PC-9 (cell line): ENCODE data around the gene KLK14. TPM values are rescaled to one million over a fixed set of nuclear protein-coding genes. Genes with fewer than 3 reads are reported as not detected.

Experiments
- BruUV-seq: library from RNA; stranded (reverse); fragments of 400-500 nt; replicated peaks from 2 replicates; lab custom pipeline; 2021; lab: Mats Ljungman, UMichigan
- CTCF ChIA-PET: fragments of 300-600 bp; sonication (Branson Sonifier 250); formaldehyde crosslinking; loops from one replicate; lab custom pipeline; 2022; ENCODE audit warnings: antibody characterized with exemption; lab: Charles Lee
- POLR2A ChIA-PET: fragments of 300-600 bp; sonication (Branson Sonifier 250); formaldehyde crosslinking; loops from one replicate; lab custom pipeline; 2022; ENCODE audit warnings: antibody characterized with exemption; ENCODE audit not compliant: unreplicated experiment; lab: Charles Lee
- DNase-seq, 2 experiments: peaks; one replicate each; pipeline versions ENCODE4 v3.0.0 to v3.0.0-alpha.2; 2015 to 2022; ENCODE audit warnings: mixed read lengths in 1 of 2
- H2AFZ ChIP-seq: fragments of 200-600 bp; sonication (generic); 2 replicates; pipeline ENCODE4 v1.8.1; 2017; ENCODE audit warnings: antibody characterized with exemption
- H3F3A ChIP-seq: fragments of 200-600 bp; sonication (generic); 2 replicates; pipeline ENCODE4 v1.8.1; 2017; ENCODE audit warnings: antibody characterized with exemption, mild to moderate bottlenecking, low read depth; ENCODE audit not compliant: insufficient read depth
- H3K27ac ChIP-seq: fragments of 200-600 bp; sonication (generic); 2 replicates; pipeline ENCODE4 v1.6.1; 2016; ENCODE audit warnings: mixed run types
- H3K27me3 ChIP-seq: fragments of 200-600 bp; sonication (generic); 2 replicates; pipeline ENCODE4 v1.6.1; 2016; ENCODE audit warnings: low read depth, mixed run types; ENCODE audit not compliant: insufficient read depth
- H3K36me3 ChIP-seq: fragments of 200-600 bp; sonication (generic); 2 replicates; pipeline ENCODE4 v1.6.1; 2016; ENCODE audit warnings: low read depth, mixed run types
- H3K4me1 ChIP-seq: fragments of 200-600 bp; sonication (generic); replicated peaks from 2 replicates; pipeline ENCODE4 v1.6.1; 2016; ENCODE audit warnings: mixed run types; ENCODE audit not compliant: insufficient read depth
- H3K4me2 ChIP-seq: fragments of 200-600 bp; sonication (generic); 2 replicates; pipeline ENCODE4 v1.6.1; 2017; ENCODE audit warnings: mixed run types
- H3K4me3 ChIP-seq: fragments of 200-600 bp; sonication (generic); 2 replicates; pipeline ENCODE4 v1.6.1; 2016; ENCODE audit warnings: mixed run types
- H3K79me2 ChIP-seq: fragments of 200-600 bp; sonication (generic); 2 replicates; pipeline ENCODE4 v1.6.1; 2017; ENCODE audit warnings: low read depth, mixed run types
- H3K9me2 ChIP-seq: fragments of 200-600 bp; sonication (generic); 2 replicates; pipeline ENCODE4 v1.8.1; 2017; ENCODE audit warnings: mild to moderate bottlenecking; ENCODE audit not compliant: insufficient read depth
- H3K9me3 ChIP-seq: fragments of 200-600 bp; sonication (generic); 2 replicates; pipeline ENCODE4 v1.8.1; 2016; ENCODE audit warnings: low read depth; ENCODE audit not compliant: insufficient read depth
- H4K20me1 ChIP-seq: fragments of 200-600 bp; sonication (generic); 2 replicates; pipeline ENCODE4 v1.8.1; 2017; ENCODE audit not compliant: insufficient read depth
- CTCF ChIP-seq: fragments of 200-600 bp; sonication (generic); conservative IDR thresholded peaks from 2 replicates; pipeline ENCODE4 v1.6.1; 2017; ENCODE audit warnings: mixed run types, antibody characterized with exemption, mild to moderate bottlenecking, moderate library complexity
- EZH2 ChIP-seq: fragments of 200-600 bp; sonication (generic); IDR thresholded peaks from 2 replicates; pipeline ENCODE4 v1.8.0; 2017; ENCODE audit warnings: antibody characterized with exemption, low read depth
- intact Hi-C: fragments of 100-400 bp; cut with micrococcal nuclease; formaldehyde crosslinking; loops from one replicate; pipeline ENCODE4 v1.10.0; 2022; ENCODE audit not compliant: unreplicated experiment
- total RNA-seq: library from RNA; stranded (reverse); gene quantifications from 2 replicates; pipeline ENCODE4 v1.2.3, GENCODE V29; 2021

The KLK14 gene
- total RNA-seq, 1 experiment from 2014 or later: 0.57 TPM

- CTCF ChIA-PET: interaction anchor here (1.5 kb wide), 1 partner anchor 76 kb away, joined by 8 read pairs; no protein-coding TSS in a partner anchor
- no peak overlapping the region for H3K4me3 ChIP-seq
- DNase-seq: peak; percentile 62 to 69
- H2AFZ ChIP-seq: no peak overlapping the region
- no peaks in the 10 kb centered on the region for H3K36me3 ChIP-seq
- H3K9me2 ChIP-seq: no peaks in the 10 kb centered on the region
- peak; percentile 85 for TF ChIP-seq CTCF
- TF ChIP-seq EZH2: no peak
- peaks cover 42% of the 10 kb centered on the region for H4K20me1 ChIP-seq
- intact Hi-C loops: loop anchor here (1.0 to 5.0 kb wide), 7 partner anchors 128 to 728 kb away; partner anchors contain the start of gene KLK6
- H3F3A ChIP-seq: peaks cover 40% of the 10 kb centered on the region; the same call in 1 of the 2 replicates
- H3K4me1 ChIP-seq: no peaks in the 10 kb centered on the region
- H3K27ac ChIP-seq: no peak overlapping the region
- H3K9me3 ChIP-seq: no peaks in the 10 kb centered on the region
- no TSS peak for BruUV-seq
- POLR2A ChIA-PET: no interaction called here
- no peaks in the 10 kb centered on the region for H3K27me3 ChIP-seq
- H3K79me2 ChIP-seq: no peaks in the 10 kb centered on the region
- no peak overlapping the region for H3K4me2 ChIP-seq
These were observed 14.6 kb upstream of the KLK14 start for GRCh38 chr19:51097166-51097738.

- H3K4me2 ChIP-seq: no peak overlapping the region
- no peaks in the 10 kb centered on the region for H3K79me2 ChIP-seq
- H3K27me3 ChIP-seq: no peaks in the 10 kb centered on the region
- no peaks in the 10 kb centered on the region for H3K36me3 ChIP-seq
- no peaks in the 10 kb centered on the region for H3K9me3 ChIP-seq
- H3K27ac ChIP-seq: no peak overlapping the region
- peaks cover 41% of the 10 kb centered on the region for H4K20me1 ChIP-seq
- no TSS peak for BruUV-seq
- intact Hi-C loops: loop anchor here (1.0 to 5.0 kb wide), 7 partner anchors 128 to 728 kb away; partner anchors contain the start of gene KLK6
- H3K4me1 ChIP-seq: no peaks in the 10 kb centered on the region
- peak in 1 of 2 experiments; percentile 12 for DNase-seq
- H2AFZ ChIP-seq: no peak overlapping the region
- ChIA-PET CTCF (interaction anchor here (0.9 to 1.5 kb wide), 2 partner anchors 76 to 167 kb away, joined by 3 to 8 read pairs; no protein-coding TSS in a partner anchor), POLR2A (interaction anchor here (0.6 kb wide), 1 partner anchor 315 kb away, joined by 22 read pairs; no protein-coding TSS in a partner anchor)
- H3F3A ChIP-seq: peaks cover 41% of the 10 kb centered on the region; the same call in 1 of the 2 replicates
- TF ChIP-seq EZH2 (no peak), CTCF (peak; percentile 50; the same call in 1 of the 2 replicates)
- H3K9me2 ChIP-seq: no peaks in the 10 kb centered on the region
- H3K4me3 ChIP-seq: no peak overlapping the region
These were observed 13.9 kb upstream of the KLK14 start for GRCh38 chr19:51096473-51097165.

GRCh38 chr19:51094696-51095279 lies 12.1 kb upstream of the KLK14 start:
- Histone ChIP-seq H3K9me3 (no peaks in the 10 kb centered on the region), H3K9me2 (no peaks in the 10 kb centered on the region), H3K4me2 (no peak overlapping the region), H3K27ac (no peak overlapping the region), H4K20me1 (peaks cover 29% of the 10 kb centered on the region), H3F3A (peaks cover 31% of the 10 kb centered on the region), H3K79me2 (no peaks in the 10 kb centered on the region), H3K4me1 (0 out of 2 replicates have a peak, but pooled peaks cover 7% of the 10 kb centered on the region), H3K36me3 (no peaks in the 10 kb centered on the region), H2AFZ (no peak overlapping the region), H3K27me3 (no peaks in the 10 kb centered on the region), H3K4me3 (no peak overlapping the region)
- POLR2A ChIA-PET: no interaction called here
- DNase-seq: peak; percentile 31 to 38
- BruUV-seq: no TSS peak
- CTCF ChIA-PET: interaction anchor here (0.6 to 0.9 kb wide), 3 partner anchors 74 to 1012 kb away, joined by 4 to 19 read pairs (median 14); no protein-coding TSS in a partner anchor
- TF ChIP-seq EZH2 (no peak), CTCF (peak; percentile 94)
- intact Hi-C loops: loop anchor here (1.0 to 5.0 kb wide), 3 partner anchors 73 to 312 kb away; no protein-coding TSS in a partner anchor
